Lower leg skin (tissue), 3 donors: ENCODE data around the gene ARRDC2.

Experiments used
- POLR2A ChIP-seq, 2 donors: fragments of 450-650 bp; IDR thresholded peaks; one replicate each; pipeline ENCODE4 v1.6.1; 2016 to 2017; ENCODE audit warnings: antibody characterized with exemption in 2 of 2, mild to moderate bottlenecking in 1 of 2, moderate library complexity in 1 of 2
- TF ChIP-seq, protein P1 (sequence below), 3 donors: fragments of 450-650 bp; IDR thresholded peaks; one replicate each; pipeline ENCODE4 v1.5.1; 2016; ENCODE audit warnings: antibody characterized with exemption in 3 of 3, mild to moderate bottlenecking in 3 of 3, moderate library complexity in 2 of 3

DNA sequence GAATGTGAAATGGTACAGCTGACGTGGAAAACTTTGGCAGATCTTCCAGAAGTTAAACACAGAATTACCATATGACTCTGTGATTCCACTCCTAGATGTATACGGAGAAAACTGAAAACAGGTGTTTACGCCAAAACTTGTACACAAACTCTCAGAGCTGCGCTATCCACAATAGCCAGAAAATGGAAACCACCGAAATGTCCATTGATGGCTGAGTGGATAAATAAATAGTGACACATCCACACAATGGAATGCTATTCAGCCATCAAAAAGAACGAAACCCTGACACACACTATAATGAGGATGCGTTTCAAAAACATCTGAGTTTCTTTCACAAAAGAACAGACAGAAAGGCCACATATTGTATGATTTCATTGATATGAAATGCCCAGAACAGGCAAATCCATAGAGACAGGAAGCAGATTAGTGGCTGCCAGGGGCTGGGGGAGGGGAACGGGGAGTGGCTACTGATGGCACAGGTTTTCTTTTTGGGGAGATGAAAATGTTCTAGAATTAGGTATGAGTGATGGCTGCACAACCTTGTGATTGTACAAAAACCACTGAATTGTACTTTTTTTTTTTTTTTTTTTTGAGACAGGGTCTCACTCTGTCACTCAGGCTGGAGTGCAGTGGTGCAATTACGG lies 45.7 kb downstream of the ARRDC2 start:
- TF ChIP-seq, protein P1, sequence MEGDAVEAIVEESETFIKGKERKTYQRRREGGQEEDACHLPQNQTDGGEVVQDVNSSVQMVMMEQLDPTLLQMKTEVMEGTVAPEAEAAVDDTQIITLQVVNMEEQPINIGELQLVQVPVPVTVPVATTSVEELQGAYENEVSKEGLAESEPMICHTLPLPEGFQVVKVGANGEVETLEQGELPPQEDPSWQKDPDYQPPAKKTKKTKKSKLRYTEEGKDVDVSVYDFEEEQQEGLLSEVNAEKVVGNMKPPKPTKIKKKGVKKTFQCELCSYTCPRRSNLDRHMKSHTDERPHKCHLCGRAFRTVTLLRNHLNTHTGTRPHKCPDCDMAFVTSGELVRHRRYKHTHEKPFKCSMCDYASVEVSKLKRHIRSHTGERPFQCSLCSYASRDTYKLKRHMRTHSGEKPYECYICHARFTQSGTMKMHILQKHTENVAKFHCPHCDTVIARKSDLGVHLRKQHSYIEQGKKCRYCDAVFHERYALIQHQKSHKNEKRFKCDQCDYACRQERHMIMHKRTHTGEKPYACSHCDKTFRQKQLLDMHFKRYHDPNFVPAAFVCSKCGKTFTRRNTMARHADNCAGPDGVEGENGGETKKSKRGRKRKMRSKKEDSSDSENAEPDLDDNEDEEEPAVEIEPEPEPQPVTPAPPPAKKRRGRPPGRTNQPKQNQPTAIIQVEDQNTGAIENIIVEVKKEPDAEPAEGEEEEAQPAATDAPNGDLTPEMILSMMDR (IDR thresholded peaks at IDR 0.05): no peak
- no peak for TF ChIP-seq POLR2A (IDR thresholded peaks at IDR 0.05)
